ENCODE data around the gene TBCD. TPM values are rescaled to one million over a fixed set of nuclear protein-coding genes. Genes with fewer than 3 reads are reported as not detected.
A peak's percentile ranks its signal among the peaks of the same experiment; 100 is the strongest.

Gene TBCD
- total RNA-seq, 3 donors from 2014 or later, result 45.4 to 65.9 (median 53.3) TPM

GRCh38 chr17:82848022-82848592, 96.2 kb downstream of the TBCD start:
- no peaks in the 10 kb centered on the region for H3K4me1 ChIP-seq
- intact Hi-C loops (cut with DNase I; ENCODE audit: low total_unique reads), result no loop called here
- DNase-seq (ENCODE audit: low spot score in 2 of 2), result peak; percentile 63 to 74
- H3K4me3 ChIP-seq, result peak overlapping the region; percentile 22 to 57 (median 44)
- peak overlapping the region; percentile 81 to 84 for H3K27ac ChIP-seq
- H3K27me3 ChIP-seq, result no peaks in the 10 kb centered on the region
- H3K36me3 ChIP-seq, result no peaks in the 10 kb centered on the region
- H3K9me3 ChIP-seq, result no peaks in the 10 kb centered on the region
- TF ChIP-seq POLR2A (IDR thresholded peaks at IDR 0.05) (no peak), POLR2AphosphoS5 (IDR thresholded peaks at IDR 0.05) (peak in 1 of 3 donors; percentile 10)

DNA sequence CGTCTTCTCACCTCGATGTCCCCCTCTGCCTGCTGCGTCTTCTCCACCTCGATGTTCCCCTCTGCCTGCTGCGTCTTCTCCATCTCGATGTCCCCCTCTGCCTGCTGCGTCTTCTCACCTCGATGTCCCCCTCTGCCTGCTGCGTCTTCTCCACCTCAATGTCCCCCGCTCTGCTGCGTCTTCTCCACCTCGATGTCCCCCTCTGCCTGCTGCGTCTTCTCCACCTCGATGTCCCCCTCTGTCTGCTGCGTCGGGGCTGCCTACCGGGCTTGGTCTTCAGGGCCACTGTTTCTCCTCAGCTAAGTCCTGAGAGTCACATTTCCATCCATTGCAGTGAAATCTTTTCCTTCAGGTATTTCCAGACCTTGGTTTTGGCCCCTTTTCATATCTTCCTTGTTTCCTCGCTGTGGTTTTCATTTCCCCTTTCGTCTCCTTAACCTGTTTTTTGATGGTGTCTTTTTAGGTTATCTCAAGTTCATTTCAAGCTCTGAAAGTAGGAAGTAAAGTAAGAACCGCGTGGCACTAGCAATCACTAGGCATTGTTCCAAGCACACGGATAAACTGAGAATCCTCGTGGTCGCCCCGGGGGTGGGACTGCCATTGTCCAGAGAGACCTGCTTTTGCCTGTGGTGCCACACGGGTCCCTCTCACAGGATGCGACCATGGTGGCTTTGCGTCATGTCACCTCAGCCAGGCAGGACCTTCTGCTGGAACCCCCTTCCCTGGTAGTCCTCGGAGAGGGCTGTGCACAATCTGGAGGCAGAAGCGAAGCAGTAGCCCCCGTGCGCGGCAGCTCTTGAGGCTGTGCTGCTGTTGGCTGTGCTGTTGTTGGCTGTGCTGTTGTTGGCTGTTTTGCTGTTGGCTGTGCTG, 97.4 kb downstream of the TBCD start:
- no peaks in the 10 kb centered on the region for H3K4me1 ChIP-seq
- no peak overlapping the region for H3K27ac ChIP-seq
- H3K27me3 ChIP-seq, result no peaks in the 10 kb centered on the region
- no peak for DNase-seq (ENCODE audit: low spot score in 2 of 2)
- intact Hi-C loops (cut with DNase I; ENCODE audit: low total_unique reads), result no loop called here
- no peaks in the 10 kb centered on the region for H3K36me3 ChIP-seq
- H3K9me3 ChIP-seq, result no peaks in the 10 kb centered on the region
- H3K4me3 ChIP-seq, result no peak overlapping the region
- TF ChIP-seq CTCF (IDR thresholded peaks at IDR 0.05), result no peak
- TF ChIP-seq POLR2AphosphoS5 (IDR thresholded peaks at IDR 0.05), result no peak
- no peak for TF ChIP-seq POLR2A (IDR thresholded peaks at IDR 0.05)

- TF ChIP-seq POLR2AphosphoS5 (IDR thresholded peaks at IDR 0.05) (no peak), POLR2A (IDR thresholded peaks at IDR 0.05) (no peak), CTCF (IDR thresholded peaks at IDR 0.05) (no peak)
- intact Hi-C loops (cut with DNase I; ENCODE audit: low total_unique reads), result no loop called here
Observed at GRCh38 chr17:82851381-82851780, 99.5 kb downstream of the TBCD start.

GRCh38 chr17:82854226-82854625, 102.4 kb downstream of the TBCD start:
- no peaks in the 10 kb centered on the region for H3K27me3 ChIP-seq
- DNase-seq (ENCODE audit: low spot score in 2 of 2), result no peak
- no peaks in the 10 kb centered on the region for H3K36me3 ChIP-seq
- no peak for TF ChIP-seq CTCF (IDR thresholded peaks at IDR 0.05)
- no peak for TF ChIP-seq POLR2A (IDR thresholded peaks at IDR 0.05)
- TF ChIP-seq POLR2AphosphoS5 (IDR thresholded peaks at IDR 0.05), result no peak
- no peaks in the 10 kb centered on the region for H3K9me3 ChIP-seq
- no peak overlapping the region for H3K4me3 ChIP-seq
- no peaks in the 10 kb centered on the region for H3K4me1 ChIP-seq
- H3K27ac ChIP-seq, result no peak overlapping the region
- intact Hi-C loops (cut with DNase I; ENCODE audit: low total_unique reads), result no loop called here

More at GRCh38 chr17:82851381-82851780, 99.5 kb downstream of the TBCD start:
- Histone ChIP-seq H3K36me3 (no peaks in the 10 kb centered on the region), H3K27me3 (no peaks in the 10 kb centered on the region), H3K27ac (no peak overlapping the region), H3K4me3 (no peak overlapping the region), H3K4me1 (no peaks in the 10 kb centered on the region), H3K9me3 (no peaks in the 10 kb centered on the region)
- DNase-seq (ENCODE audit: low spot score in 2 of 2), result no peak

- no peaks in the 10 kb centered on the region for H3K9me3 ChIP-seq
- peaks cover 4 to 10% of the 10 kb centered on the region in 2 donors for H3K4me1 ChIP-seq
- H3K27ac ChIP-seq, result no peak overlapping the region
- DNase-seq (ENCODE audit: low spot score in 2 of 2), result no peak
- H3K36me3 ChIP-seq, result no peaks in the 10 kb centered on the region
- no peaks in the 10 kb centered on the region for H3K27me3 ChIP-seq
- no peak for TF ChIP-seq CTCF (IDR thresholded peaks at IDR 0.05)
- TF ChIP-seq POLR2A (IDR thresholded peaks at IDR 0.05), result no peak
- no peak for TF ChIP-seq POLR2AphosphoS5 (IDR thresholded peaks at IDR 0.05)
- H3K4me3 ChIP-seq, result no peak overlapping the region
- intact Hi-C loops (cut with DNase I; ENCODE audit: low total_unique reads), result no loop called here
Observed at GRCh38 chr17:82856361-82856760, 104.5 kb downstream of the TBCD start.

Measured in breast epithelium (tissue), 4 donors.